ENCODE results near the gene DQX1.

The DQX1 gene

GRCh38 chr2:74552914-74553811 lies 27.1 kb upstream of the DQX1 start:
- Histone ChIP-seq H3K27ac (peak overlapping the region; percentile 79), H2AFZ (ENCODE audit: low read depth) (peak overlapping the region; percentile 98)

GRCh38 chr2:74551942-74552913 lies 26.2 kb upstream of the DQX1 start:
- H3K9ac ChIP-seq = no peak overlapping the region
- no peak overlapping the region for H2AFZ ChIP-seq (ENCODE audit: low read depth)
- TF ChIP-seq CTCF (conservative IDR thresholded peaks at IDR 0.05; ENCODE audit: low read depth, low read length) = no peak
- peaks cover 16% of the 10 kb centered on the region; the same call in 1 of the 2 replicates for H3K27me3 ChIP-seq (ENCODE audit: insufficient read depth, low read depth)
- no peak overlapping the region for H3K4me3 ChIP-seq (IDR thresholded peaks at IDR 0.05; ENCODE audit: insufficient read depth, low read depth, low read length)
- H3K4me1 ChIP-seq (ENCODE audit: low read depth, poor library complexity, severe bottlenecking) = peaks cover 13% of the 10 kb centered on the region
- H3K4me2 ChIP-seq = no peak overlapping the region
- no peaks in the 10 kb centered on the region for H3K36me3 ChIP-seq (ENCODE audit: insufficient read depth)
- no peak overlapping the region for H3K27ac ChIP-seq
- no peaks in the 10 kb centered on the region for H4K20me1 ChIP-seq (ENCODE audit: insufficient read depth)
- no peaks in the 10 kb centered on the region for H3K79me2 ChIP-seq (ENCODE audit: insufficient read depth, low read depth)

More at GRCh38 chr2:74552914-74553811, 27.1 kb upstream of the DQX1 start:
- H3K79me2 ChIP-seq (ENCODE audit: insufficient read depth, low read depth) = no peaks in the 10 kb centered on the region
- no peaks in the 10 kb centered on the region for H3K36me3 ChIP-seq (ENCODE audit: insufficient read depth)
- H3K4me2 ChIP-seq = peak overlapping the region; percentile 93
- peak overlapping the region; percentile 96; the same call in 1 of the 2 replicates for H3K9ac ChIP-seq
- H3K4me3 ChIP-seq (IDR thresholded peaks at IDR 0.05; ENCODE audit: insufficient read depth, low read depth, low read length) = no peak overlapping the region
- H3K4me1 ChIP-seq (ENCODE audit: low read depth, poor library complexity, severe bottlenecking) = peaks cover 13% of the 10 kb centered on the region
- H3K27me3 ChIP-seq (ENCODE audit: insufficient read depth, low read depth) = peaks cover 8% of the 10 kb centered on the region; the same call in 1 of the 2 replicates
- no peak for TF ChIP-seq CTCF (conservative IDR thresholded peaks at IDR 0.05; ENCODE audit: low read depth, low read length)
- H4K20me1 ChIP-seq (ENCODE audit: insufficient read depth) = no peaks in the 10 kb centered on the region

- H2AFZ ChIP-seq (ENCODE audit: low read depth) = no peak overlapping the region
- H3K4me1 ChIP-seq (ENCODE audit: low read depth, poor library complexity, severe bottlenecking) = peaks cover 13% of the 10 kb centered on the region
- H3K27me3 ChIP-seq (ENCODE audit: insufficient read depth, low read depth) = peaks cover 19% of the 10 kb centered on the region; the same call in 1 of the 2 replicates
- no peaks in the 10 kb centered on the region for H3K79me2 ChIP-seq (ENCODE audit: insufficient read depth, low read depth)
- H3K4me3 ChIP-seq (IDR thresholded peaks at IDR 0.05; ENCODE audit: insufficient read depth, low read depth, low read length) = no peak overlapping the region
- H4K20me1 ChIP-seq (ENCODE audit: insufficient read depth) = no peaks in the 10 kb centered on the region
- H3K27ac ChIP-seq = no peak overlapping the region
- H3K9ac ChIP-seq = no peak overlapping the region
- no peak overlapping the region for H3K4me2 ChIP-seq
- H3K36me3 ChIP-seq (ENCODE audit: insufficient read depth) = no peaks in the 10 kb centered on the region
- TF ChIP-seq CTCF (conservative IDR thresholded peaks at IDR 0.05; ENCODE audit: low read depth, low read length) = no peak
Measured at GRCh38 chr2:74551530-74551929, 25.5 kb upstream of the DQX1 start.

GRCh38 chr2:74550231-74550630 lies 24.2 kb upstream of the DQX1 start:
- TF ChIP-seq CTCF (conservative IDR thresholded peaks at IDR 0.05; ENCODE audit: low read depth, low read length) = no peak
- H3K79me2 ChIP-seq (ENCODE audit: insufficient read depth, low read depth) = no peaks in the 10 kb centered on the region
- H3K4me3 ChIP-seq (IDR thresholded peaks at IDR 0.05; ENCODE audit: insufficient read depth, low read depth, low read length) = no peak overlapping the region
- H3K27ac ChIP-seq = no peak overlapping the region
- H3K4me2 ChIP-seq = no peak overlapping the region
- H3K36me3 ChIP-seq (ENCODE audit: insufficient read depth) = no peaks in the 10 kb centered on the region
- no peak overlapping the region for H3K9ac ChIP-seq
- H2AFZ ChIP-seq (ENCODE audit: low read depth) = no peak overlapping the region
- H4K20me1 ChIP-seq (ENCODE audit: insufficient read depth) = no peaks in the 10 kb centered on the region
- H3K4me1 ChIP-seq (ENCODE audit: low read depth, poor library complexity, severe bottlenecking) = peaks cover 10% of the 10 kb centered on the region
- peaks cover 19% of the 10 kb centered on the region; the same call in 1 of the 2 replicates for H3K27me3 ChIP-seq (ENCODE audit: insufficient read depth, low read depth)

Data from KMS-11 (cell line).